ENCODE measurements around the gene FAM20C. TPM values are rescaled to one million over a fixed set of nuclear protein-coding genes. Genes with fewer than 3 reads are reported as not detected.
A peak's percentile ranks its signal among the peaks of the same experiment; 100 is the strongest.

Gene FAM20C
- total RNA-seq, 1 donor from 2014 or later: 42.9 TPM

- TF ChIP-seq CTCF (IDR thresholded peaks at IDR 0.05): no peak
- no peak for DNase-seq
- Histone ChIP-seq H3K4me1 (peaks cover 14% of the 10 kb centered on the region), H3K36me3 (peaks cover 10% of the 10 kb centered on the region), H3K9me3 (no peaks in the 10 kb centered on the region), H3K27ac (no peak overlapping the region), H3K27me3 (ENCODE audit: low read depth) (no peaks in the 10 kb centered on the region), H3K4me3 (no peak overlapping the region)
- intact Hi-C loops (cut with DNase I): no loop called here
- no peak for ATAC-seq
These were observed 29.8 kb downstream of the FAM20C start for GRCh38 chr7:221978-222715.

- Histone ChIP-seq H3K27ac (no peak overlapping the region), H3K9me3 (no peaks in the 10 kb centered on the region), H3K4me1 (peaks cover 14% of the 10 kb centered on the region), H3K27me3 (ENCODE audit: low read depth) (no peaks in the 10 kb centered on the region), H3K4me3 (no peak overlapping the region), H3K36me3 (peaks cover 10% of the 10 kb centered on the region)
- intact Hi-C loops (cut with DNase I): no loop called here
- TF ChIP-seq CTCF (IDR thresholded peaks at IDR 0.05): no peak
- no peak for ATAC-seq
- no peak for DNase-seq
These were observed 30.3 kb downstream of the FAM20C start for GRCh38 chr7:222716-223041.

- Histone ChIP-seq H3K4me1 (peaks cover 14% of the 10 kb centered on the region), H3K27ac (no peak overlapping the region), H3K4me3 (no peak overlapping the region), H3K27me3 (ENCODE audit: low read depth) (no peaks in the 10 kb centered on the region), H3K36me3 (peaks cover 8% of the 10 kb centered on the region), H3K9me3 (no peaks in the 10 kb centered on the region)
- no peak for DNase-seq
- ATAC-seq: no peak
- no peak for TF ChIP-seq CTCF (IDR thresholded peaks at IDR 0.05)
- intact Hi-C loops (cut with DNase I): no loop called here
These were observed 30.9 kb downstream of the FAM20C start for GRCh38 chr7:223118-223800.

- TF ChIP-seq CTCF (IDR thresholded peaks at IDR 0.05): no peak
- no peaks in the 10 kb centered on the region for H3K27me3 ChIP-seq (ENCODE audit: low read depth)
- no peak overlapping the region for H3K4me3 ChIP-seq
- peaks cover 17% of the 10 kb centered on the region for H3K4me1 ChIP-seq
- intact Hi-C loops (cut with DNase I): no loop called here
- DNase-seq (no peak), ATAC-seq (no peak)
- peaks cover 2% of the 10 kb centered on the region for H3K36me3 ChIP-seq
- H3K27ac ChIP-seq: no peak overlapping the region
- H3K9me3 ChIP-seq: no peaks in the 10 kb centered on the region
These were observed 31.5 kb downstream of the FAM20C start for GRCh38 chr7:223861-224260.

GRCh38 chr7:226281-226895 lies 34.0 kb downstream of the FAM20C start:
- ATAC-seq (peak in 1 of 2 donors; percentile 13), DNase-seq (no peak)
- Histone ChIP-seq H3K36me3 (no peaks in the 10 kb centered on the region), H3K4me3 (no peak overlapping the region), H3K27ac (no peak overlapping the region), H3K27me3 (ENCODE audit: low read depth) (no peaks in the 10 kb centered on the region), H3K4me1 (peaks cover 3% of the 10 kb centered on the region), H3K9me3 (no peaks in the 10 kb centered on the region)
- intact Hi-C loops (cut with DNase I): no loop called here
- no peak for TF ChIP-seq CTCF (IDR thresholded peaks at IDR 0.05)

Data from lower lobe of right lung (tissue), 2 donors.